ENCODE measurements around the gene BRINP3. TPM values are rescaled to one million over a fixed set of nuclear protein-coding genes. Genes with fewer than 3 reads are reported as not detected.

BRINP3 gene
- total and polyA plus RNA-seq, 9 of the 15 experiments (the other 6 are each of a cell fraction or from before 2014, with no cell fraction given) = 0.09 to 0.75 (median 0.19) TPM; not detected in 1

GRCh38 chr1:190453550-190453949 lies 24.1 kb downstream of the BRINP3 start:
- no peaks in the 10 kb centered on the region for H3K4me1 ChIP-seq (replicated peaks in 1 of 2; ENCODE audit: control insufficient read depth in 2 of 2, insufficient read depth in 2 of 2, low read length in 2 of 2)
- no peak overlapping the region for H3K9ac ChIP-seq (ENCODE audit: insufficient read depth in 1 of 2, low read depth in 2 of 2, low read length in 2 of 2)
- POLR2A ChIA-PET = no interaction called here
- TF ChIP-seq NCOA4 (IDR thresholded peaks at IDR 0.05; ENCODE audit: partially characterized antibody) = no peak
- TF ChIP-seq TRIM24 (IDR thresholded peaks at IDR 0.05) = no peak
- intact Hi-C loops (cut with micrococcal nuclease) = no loop called here
- FAIRE-seq (no peak), DNase-seq (ENCODE audit: extremely low read depth in 1 of 4, low spot score in 3 of 4) (no peak), ATAC-seq (no peak)
- no peak overlapping the region for H3K4me2 ChIP-seq (ENCODE audit: insufficient read depth, low read length)
- no peak overlapping the region for H2AFZ ChIP-seq (ENCODE audit: low read depth, low read length)
- no peak overlapping the region for H3K4me3 ChIP-seq
- no peaks in the 10 kb centered on the region for H3K9me1 ChIP-seq (ENCODE audit: control insufficient read depth, insufficient read depth, low read length)
- no peaks in the 10 kb centered on the region for H3K36me3 ChIP-seq (ENCODE audit: control insufficient read depth, insufficient read depth, low read length)
- no peak overlapping the region for H3K27ac ChIP-seq (ENCODE audit: extremely low read depth, low read depth, low read length)
- no peaks in the 10 kb centered on the region for H3K79me2 ChIP-seq (ENCODE audit: control insufficient read depth, insufficient read depth, low read length)
- no peaks in the 10 kb centered on the region for H3K27me3 ChIP-seq (ENCODE audit: control insufficient read depth in 2 of 2, insufficient read depth in 2 of 2, low read length in 2 of 2)
- in situ Hi-C loops (cut with MboI) = no loop called here
- CTCF ChIA-PET (ENCODE audit: low intra/inter-chr PET ratio) = no interaction called here
- BruUV-seq (replicated peaks) = no TSS peak
- H4K20me1 ChIP-seq (replicated peaks; ENCODE audit: control insufficient read depth, insufficient read depth, low read length) = no peaks in the 10 kb centered on the region
- H3K9me3 ChIP-seq (replicated peaks; ENCODE audit: control insufficient read depth, insufficient read depth, low read depth, low read length) = no peaks in the 10 kb centered on the region

GRCh38 chr1:190452272-190452848 lies 25.3 kb downstream of the BRINP3 start:
- DNase-seq (ENCODE audit: extremely low read depth in 1 of 4, low spot score in 3 of 4) (no peak), FAIRE-seq (no peak), ATAC-seq (no peak)
- H3K4me1 ChIP-seq (replicated peaks in 1 of 2; ENCODE audit: control insufficient read depth in 2 of 2, insufficient read depth in 2 of 2, low read length in 2 of 2) = no peaks in the 10 kb centered on the region
- H3K27me3 ChIP-seq (ENCODE audit: control insufficient read depth in 2 of 2, insufficient read depth in 2 of 2, low read length in 2 of 2) = no peaks in the 10 kb centered on the region
- no peak overlapping the region for H2AFZ ChIP-seq (ENCODE audit: low read depth, low read length)
- H3K9me1 ChIP-seq (ENCODE audit: control insufficient read depth, insufficient read depth, low read length) = no peaks in the 10 kb centered on the region
- BruUV-seq (replicated peaks) = no TSS peak
- no peak overlapping the region for H3K4me2 ChIP-seq (ENCODE audit: insufficient read depth, low read length)
- no peak overlapping the region for H3K27ac ChIP-seq (ENCODE audit: extremely low read depth, low read depth, low read length)
- ChIA-PET POLR2A (no interaction called here), CTCF (ENCODE audit: low intra/inter-chr PET ratio) (no interaction called here)
- no peaks in the 10 kb centered on the region for H3K9me3 ChIP-seq (replicated peaks; ENCODE audit: control insufficient read depth, insufficient read depth, low read depth, low read length)
- intact Hi-C loops (cut with micrococcal nuclease) = no loop called here
- no peak overlapping the region for H3K4me3 ChIP-seq
- H3K79me2 ChIP-seq (ENCODE audit: control insufficient read depth, insufficient read depth, low read length) = no peaks in the 10 kb centered on the region
- no peaks in the 10 kb centered on the region for H3K36me3 ChIP-seq (ENCODE audit: control insufficient read depth, insufficient read depth, low read length)
- no peak overlapping the region for H3K9ac ChIP-seq (ENCODE audit: insufficient read depth in 1 of 2, low read depth in 2 of 2, low read length in 2 of 2)
- no peak for TF ChIP-seq ZNF785 (CRISPR knock-in tag; IDR thresholded peaks at IDR 0.05)
- TF ChIP-seq ZKSCAN3 (CRISPR knock-in tag; IDR thresholded peaks at IDR 0.05) = no peak
- in situ Hi-C loops (cut with MboI) = no loop called here
- no peaks in the 10 kb centered on the region for H4K20me1 ChIP-seq (replicated peaks; ENCODE audit: control insufficient read depth, insufficient read depth, low read length)
- 4% methylated on average over 17 of the region's 17 CpGs for WGBS (ENCODE audit: insufficient coverage, low coverage, missing lambda C conversion rate)
